KOPT-K1 (cell line): ENCODE results near the gene CENPT.

ENCODE experiments used
- H3K27ac ChIP-seq: fragments of 200-600 bp; sonication (generic); 2 replicates; pipeline ENCODE4 v1.5.1; 2016; ENCODE audit warnings: antibody characterized with exemption, mild to moderate bottlenecking, low read depth, low read length; ENCODE audit not compliant: poor library complexity, severe bottlenecking
- H3K36me3 ChIP-seq: fragments of 200-600 bp; sonication (generic); 2 replicates; pipeline ENCODE4 v1.5.1; 2017; ENCODE audit warnings: antibody characterized with exemption, mild to moderate bottlenecking, low read length, moderate library complexity; ENCODE audit not compliant: insufficient read depth
- H3K9me3 ChIP-seq: fragments of 200-600 bp; sonication (generic); 2 replicates; pipeline ENCODE4 v1.5.1; 2017; ENCODE audit warnings: antibody characterized with exemption, low read length, mild to moderate bottlenecking; ENCODE audit not compliant: insufficient read depth, poor library complexity, severe bottlenecking

CENPT gene, protein sequence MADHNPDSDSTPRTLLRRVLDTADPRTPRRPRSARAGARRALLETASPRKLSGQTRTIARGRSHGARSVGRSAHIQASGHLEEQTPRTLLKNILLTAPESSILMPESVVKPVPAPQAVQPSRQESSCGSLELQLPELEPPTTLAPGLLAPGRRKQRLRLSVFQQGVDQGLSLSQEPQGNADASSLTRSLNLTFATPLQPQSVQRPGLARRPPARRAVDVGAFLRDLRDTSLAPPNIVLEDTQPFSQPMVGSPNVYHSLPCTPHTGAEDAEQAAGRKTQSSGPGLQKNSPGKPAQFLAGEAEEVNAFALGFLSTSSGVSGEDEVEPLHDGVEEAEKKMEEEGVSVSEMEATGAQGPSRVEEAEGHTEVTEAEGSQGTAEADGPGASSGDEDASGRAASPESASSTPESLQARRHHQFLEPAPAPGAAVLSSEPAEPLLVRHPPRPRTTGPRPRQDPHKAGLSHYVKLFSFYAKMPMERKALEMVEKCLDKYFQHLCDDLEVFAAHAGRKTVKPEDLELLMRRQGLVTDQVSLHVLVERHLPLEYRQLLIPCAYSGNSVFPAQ

DNA sequence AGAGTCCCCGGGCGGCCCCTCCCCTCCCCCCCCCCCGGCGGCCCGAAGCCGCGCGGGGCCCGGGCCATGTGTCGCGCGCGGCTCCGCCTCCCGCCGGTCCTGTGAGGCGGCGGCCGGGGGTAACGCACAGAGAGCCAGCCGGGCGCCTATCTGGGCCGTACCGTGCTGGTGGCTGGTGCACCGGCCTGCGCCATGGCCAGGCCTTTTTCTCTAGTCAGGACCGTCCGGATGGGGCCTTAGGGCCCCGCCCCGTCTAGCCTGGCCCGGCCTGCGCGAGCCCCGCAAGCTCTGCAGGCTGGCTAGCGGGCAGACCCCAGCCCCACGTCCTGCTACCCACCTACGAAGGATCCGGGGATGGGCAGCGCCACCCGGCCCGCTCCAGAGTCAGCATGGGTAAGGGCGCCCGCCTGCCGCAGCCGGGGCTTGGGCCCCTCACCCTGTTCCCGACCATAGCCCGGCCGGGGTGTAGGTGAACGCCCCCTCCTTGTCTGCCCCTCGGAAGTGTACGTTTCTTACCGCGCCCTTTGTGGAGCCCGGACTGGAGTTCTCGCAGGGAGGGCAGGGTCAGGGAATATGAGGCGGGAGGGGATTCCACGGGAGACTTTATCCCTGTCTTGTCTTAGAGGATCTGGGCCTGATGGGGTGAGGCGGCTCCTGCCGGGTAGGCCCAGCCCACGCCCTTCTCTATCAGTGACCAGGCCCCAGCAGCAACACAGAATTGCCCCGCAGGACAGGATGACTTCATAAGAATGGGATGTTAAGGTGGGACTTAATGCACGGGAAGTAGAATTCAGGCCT lies at the start of gene CENPT:
Gene CENPT, minus strand, starts transcription at position 630 of the 798 bp plus-strand sequence. CDS start 13,834 bp downstream, outside the sequence.
- peaks cover 37% of the 10 kb centered on the region for H3K36me3 ChIP-seq
- peak within 1 kb of the TSS; percentile 93 for H3K27ac ChIP-seq
- no peaks in the 10 kb centered on the region for H3K9me3 ChIP-seq

DNA sequence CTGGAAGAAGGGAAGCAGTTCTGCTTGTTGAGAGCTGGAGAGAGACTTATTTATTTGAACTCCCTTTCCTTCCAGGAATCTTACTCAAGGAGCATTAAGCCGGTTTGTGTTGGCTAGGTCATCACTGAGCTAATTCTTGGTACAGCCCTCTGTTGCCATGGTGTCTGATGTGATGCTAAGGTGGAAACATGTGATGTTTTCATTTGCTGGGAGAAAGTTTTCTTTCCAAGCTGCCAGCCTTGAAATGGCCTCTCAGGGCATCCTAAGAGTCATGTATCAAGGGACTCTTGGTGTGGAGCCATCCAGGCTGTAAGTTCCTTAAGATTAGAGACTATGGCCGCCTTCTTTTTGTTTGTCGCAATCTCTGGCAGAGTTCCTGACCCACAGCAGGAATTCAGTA lies 49.7 kb upstream of the CENPT start:
- Histone ChIP-seq H3K9me3 (no peaks in the 10 kb centered on the region), H3K36me3 (peaks cover 11% of the 10 kb centered on the region; the same call in 1 of the 2 replicates), H3K27ac (no peak overlapping the region)

DNA sequence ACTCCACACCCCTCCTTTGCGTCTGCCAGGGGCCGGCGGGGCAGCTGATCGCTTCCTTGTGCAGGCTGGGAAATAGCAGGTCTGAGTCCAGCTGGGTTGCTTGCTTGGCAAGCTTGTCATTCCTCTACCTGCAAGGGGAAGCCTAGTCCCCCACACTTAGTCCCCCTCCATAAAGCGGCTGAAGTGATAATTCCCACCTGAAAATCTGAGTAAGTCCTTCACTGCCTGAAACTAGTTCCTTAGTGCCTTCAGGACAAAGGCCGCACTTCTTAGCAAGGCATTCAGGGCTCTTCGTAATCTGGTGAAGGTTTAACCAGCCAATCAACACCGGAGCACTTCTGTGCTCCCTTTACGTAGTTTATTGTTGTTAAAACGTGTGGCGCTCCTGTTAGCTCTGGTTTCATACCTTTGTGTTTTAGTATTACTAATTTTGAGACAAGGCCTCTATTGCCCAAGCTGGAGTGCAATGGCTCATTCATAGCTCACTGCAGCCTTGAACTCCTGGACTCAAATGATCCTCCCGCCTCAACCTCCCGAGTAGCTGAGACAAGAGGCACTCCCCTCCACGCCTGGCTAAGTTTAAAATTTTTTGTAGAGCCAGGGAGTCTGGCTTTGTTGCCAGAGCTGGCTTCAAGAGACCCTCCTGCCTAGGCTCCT lies 46.4 kb upstream of the CENPT start:
- H3K27ac ChIP-seq, result peak overlapping the region; percentile 79
- 0 out of 2 replicates have a peak, but pooled peaks cover 6% of the 10 kb centered on the region for H3K36me3 ChIP-seq
- H3K9me3 ChIP-seq, result no peaks in the 10 kb centered on the region

DNA sequence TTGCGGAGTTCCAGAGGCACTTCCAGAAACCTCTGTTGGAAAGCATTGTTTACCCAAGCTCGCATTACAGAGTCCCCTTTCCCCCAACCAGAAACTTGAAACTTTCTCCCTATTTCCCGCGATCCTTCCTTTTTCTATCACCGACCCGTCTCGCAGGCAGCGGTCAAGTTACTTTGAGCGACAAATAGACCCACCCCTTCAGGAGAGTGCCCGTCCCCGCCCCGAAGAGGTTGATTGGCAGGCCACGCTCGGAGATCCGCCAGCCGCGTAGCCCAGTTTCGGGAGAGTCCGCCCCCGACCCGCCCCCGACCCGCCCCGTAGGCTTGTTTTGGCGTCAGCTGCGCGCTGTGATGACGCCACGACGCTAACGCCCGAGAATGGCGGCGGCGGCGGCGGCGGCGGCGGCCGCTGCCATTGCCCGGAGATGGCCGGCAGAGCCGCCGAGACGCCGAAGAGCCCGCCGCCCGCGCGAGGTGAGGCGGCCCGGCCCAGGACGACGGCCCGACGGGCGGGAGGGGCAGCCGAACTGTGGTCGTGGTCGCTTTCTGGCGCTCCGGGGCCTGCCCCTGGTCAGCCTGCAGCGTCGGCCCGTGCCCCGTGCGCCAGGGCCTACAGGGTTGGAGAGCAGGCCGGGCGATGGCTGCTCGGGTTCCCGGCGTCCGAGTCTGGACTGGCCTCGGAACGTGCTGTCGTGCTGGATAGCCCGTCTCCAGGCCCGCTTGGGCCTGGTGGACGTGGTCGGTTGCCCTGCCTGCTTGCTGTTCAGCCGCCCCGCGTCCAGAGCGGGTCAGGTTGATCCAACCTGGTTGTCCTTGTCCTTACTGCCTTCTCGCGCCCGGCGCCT lies 45.6 kb upstream of the CENPT start, which contains the start of gene PSKH1:
Gene PSKH1, plus strand, starts transcription at position 356 of the 844 bp plus-strand sequence. CDS start 15,496 bp downstream, outside the sequence.
- Histone ChIP-seq H3K9me3 (no peaks in the 10 kb centered on the region), H3K27ac (peak within 1 kb of the TSS; percentile 79), H3K36me3 (0 out of 2 replicates have a peak, but pooled peaks cover 6% of the 10 kb centered on the region)

DNA sequence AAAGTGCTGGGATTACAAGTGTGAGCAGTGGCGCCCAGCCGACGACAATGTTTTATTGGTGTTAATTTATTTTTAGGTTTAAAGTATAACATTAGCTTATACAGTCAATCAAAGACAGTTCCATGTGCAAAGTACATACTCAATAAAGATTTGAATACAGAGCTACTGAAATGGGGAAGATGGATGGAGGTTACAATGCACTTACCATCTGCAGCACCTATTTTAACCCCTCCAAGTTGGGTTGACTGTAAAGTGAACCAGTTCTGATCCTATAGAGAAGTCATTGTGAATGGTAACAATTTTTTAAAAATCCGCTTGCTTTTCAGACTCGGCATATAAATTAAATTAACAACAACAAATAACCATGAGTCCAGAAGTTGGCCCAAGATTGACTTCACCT lies 44.9 kb upstream of the CENPT start:
- no peaks in the 10 kb centered on the region for H3K9me3 ChIP-seq
- H3K36me3 ChIP-seq, result 0 out of 2 replicates have a peak, but pooled peaks cover 2% of the 10 kb centered on the region
- H3K27ac ChIP-seq, result peak overlapping the region; percentile 79

DNA sequence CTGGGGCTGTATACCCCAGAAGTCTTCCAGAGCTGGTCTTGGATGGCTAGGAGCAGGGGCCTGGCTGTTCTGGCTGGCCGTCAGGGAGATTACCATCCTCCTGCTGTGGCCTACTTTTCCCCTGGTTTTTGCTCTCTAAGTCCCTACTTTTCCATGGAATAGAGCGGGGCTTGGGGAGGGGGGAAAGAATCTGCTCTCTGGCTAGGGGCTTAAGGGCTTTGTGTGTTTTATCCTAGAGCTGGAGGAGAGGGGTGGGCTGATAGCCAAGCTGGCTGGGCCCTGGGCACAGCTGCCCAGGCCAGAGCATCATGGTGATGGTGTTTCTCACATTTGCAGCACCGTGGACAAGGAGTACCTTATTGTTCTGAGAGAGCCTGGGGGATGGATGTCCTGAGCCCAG lies 40.8 kb upstream of the CENPT start:
- Histone ChIP-seq H3K36me3 (peaks cover 38% of the 10 kb centered on the region), H3K27ac (no peak overlapping the region), H3K9me3 (no peaks in the 10 kb centered on the region)

DNA sequence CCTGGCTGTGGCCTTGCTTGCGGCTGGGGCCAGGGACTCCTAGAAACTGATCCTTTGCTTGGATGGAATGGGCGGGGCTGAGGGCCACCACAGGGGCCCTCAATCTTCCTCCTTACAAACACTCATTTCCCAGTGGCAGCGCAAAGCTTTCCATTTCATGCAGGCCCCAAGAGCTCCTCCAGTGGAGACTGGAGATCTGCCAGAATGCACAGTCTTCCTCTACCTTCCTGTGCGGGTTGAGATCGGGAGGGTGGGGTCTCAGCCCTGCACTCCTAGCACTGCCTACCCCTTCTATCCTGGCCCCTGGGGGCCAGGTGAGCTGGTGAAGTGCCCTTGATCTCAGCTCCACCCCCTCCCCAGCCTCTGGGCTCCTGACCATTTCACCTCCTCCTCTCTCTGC lies 38.9 kb upstream of the CENPT start:
- no peaks in the 10 kb centered on the region for H3K9me3 ChIP-seq
- peaks cover 57% of the 10 kb centered on the region for H3K36me3 ChIP-seq
- no peak overlapping the region for H3K27ac ChIP-seq

DNA sequence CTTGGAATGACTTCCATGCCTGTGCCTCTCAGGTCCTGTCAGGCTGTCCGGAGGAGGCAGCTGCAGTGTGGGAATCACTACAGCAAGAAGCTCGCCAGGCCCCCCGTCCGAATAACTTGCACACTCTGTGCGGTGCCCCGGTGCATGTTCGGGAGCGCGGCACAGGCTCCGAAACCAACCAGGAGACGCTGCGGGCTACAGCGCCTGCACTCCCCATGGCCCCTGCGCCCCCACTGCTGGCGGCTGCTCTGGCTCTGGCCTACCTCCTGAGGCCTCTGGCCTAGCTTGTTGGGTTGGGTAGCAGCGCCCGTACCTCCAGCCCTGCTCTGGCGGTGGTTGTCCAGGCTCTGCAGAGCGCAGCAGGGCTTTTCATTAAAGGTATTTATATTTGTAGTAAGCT lies 38.5 kb upstream of the CENPT start:
- H3K36me3 ChIP-seq, result peaks cover 62% of the 10 kb centered on the region
- H3K27ac ChIP-seq, result no peak overlapping the region

DNA sequence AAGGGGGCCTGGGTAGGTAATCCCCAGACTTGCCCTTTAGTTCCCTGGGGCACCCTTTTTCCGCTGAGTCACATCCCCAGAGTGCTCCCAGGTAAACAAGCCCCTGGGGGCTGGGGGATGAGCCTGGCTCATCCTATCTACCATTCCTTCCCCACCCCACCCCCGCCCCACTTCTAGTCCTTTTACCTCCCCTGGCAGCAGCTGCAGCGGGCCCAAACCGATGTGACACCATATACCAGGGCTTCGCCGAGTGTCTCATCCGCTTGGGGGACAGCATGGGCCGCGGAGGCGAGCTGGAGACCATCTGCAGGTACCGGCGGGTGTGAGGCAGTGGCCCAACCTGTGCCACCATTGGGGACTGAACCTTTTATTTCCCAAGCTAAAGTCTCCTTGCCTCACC lies 38.1 kb upstream of the CENPT start:
- Histone ChIP-seq H3K27ac (no peak overlapping the region), H3K9me3 (no peaks in the 10 kb centered on the region), H3K36me3 (peaks cover 66% of the 10 kb centered on the region)

More for the DNA sequence above, 38.5 kb upstream of the CENPT start:
- H3K9me3 ChIP-seq, result no peaks in the 10 kb centered on the region

DNA sequence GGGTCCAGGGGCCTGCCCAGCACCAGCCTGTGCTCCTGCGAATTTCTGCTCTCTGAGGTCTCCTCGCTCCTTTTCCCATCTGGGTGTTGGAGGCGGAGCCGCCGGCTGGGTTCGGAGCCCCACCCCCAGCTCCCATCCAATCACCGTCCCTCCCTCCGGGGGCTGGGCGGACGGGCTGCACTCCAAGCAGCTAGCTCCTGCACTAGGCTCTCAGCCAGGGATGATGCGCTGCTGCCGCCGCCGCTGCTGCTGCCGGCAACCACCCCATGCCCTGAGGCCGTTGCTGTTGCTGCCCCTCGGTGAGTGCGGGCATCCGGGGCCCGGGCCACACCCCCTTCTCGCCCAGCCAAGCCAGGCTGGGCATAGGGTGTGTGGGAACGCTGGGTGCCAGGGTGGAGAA lies 37.2 kb upstream of the CENPT start, which contains the start of gene NRN1L:
Gene NRN1L, plus strand, starts transcription at position 202 of the 400 bp plus-strand sequence. Its CDS starts 19 bp downstream, at position 221.
- no peak within 1 kb of the TSS for H3K27ac ChIP-seq

DNA sequence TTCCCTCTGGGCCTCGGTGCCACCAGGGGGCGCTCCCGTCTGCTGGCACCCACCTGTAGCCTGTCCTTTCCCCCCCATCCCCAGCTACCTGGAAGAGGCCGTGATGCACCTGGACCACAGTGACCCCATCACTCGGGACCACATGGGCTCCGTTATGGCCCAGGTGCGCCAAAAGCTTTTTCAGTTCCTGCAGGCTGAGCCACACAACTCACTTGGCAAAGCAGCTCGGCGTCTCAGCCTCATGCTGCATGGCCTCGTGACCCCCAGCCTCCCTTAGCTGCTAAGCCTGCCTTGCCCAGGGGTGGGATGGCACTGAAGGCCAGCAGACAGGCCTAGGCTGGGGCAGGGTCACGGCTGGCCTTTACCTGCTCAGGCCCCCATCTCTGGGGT lies 36.4 kb upstream of the CENPT start:
- Histone ChIP-seq H3K27ac (no peak overlapping the region), H3K9me3 (no peaks in the 10 kb centered on the region), H3K36me3 (peaks cover 83% of the 10 kb centered on the region)

More for the DNA sequence above, 37.2 kb upstream of the CENPT start, which contains the start of gene NRN1L:
- peaks cover 74% of the 10 kb centered on the region for H3K36me3 ChIP-seq
- H3K9me3 ChIP-seq, result no peaks in the 10 kb centered on the region

DNA sequence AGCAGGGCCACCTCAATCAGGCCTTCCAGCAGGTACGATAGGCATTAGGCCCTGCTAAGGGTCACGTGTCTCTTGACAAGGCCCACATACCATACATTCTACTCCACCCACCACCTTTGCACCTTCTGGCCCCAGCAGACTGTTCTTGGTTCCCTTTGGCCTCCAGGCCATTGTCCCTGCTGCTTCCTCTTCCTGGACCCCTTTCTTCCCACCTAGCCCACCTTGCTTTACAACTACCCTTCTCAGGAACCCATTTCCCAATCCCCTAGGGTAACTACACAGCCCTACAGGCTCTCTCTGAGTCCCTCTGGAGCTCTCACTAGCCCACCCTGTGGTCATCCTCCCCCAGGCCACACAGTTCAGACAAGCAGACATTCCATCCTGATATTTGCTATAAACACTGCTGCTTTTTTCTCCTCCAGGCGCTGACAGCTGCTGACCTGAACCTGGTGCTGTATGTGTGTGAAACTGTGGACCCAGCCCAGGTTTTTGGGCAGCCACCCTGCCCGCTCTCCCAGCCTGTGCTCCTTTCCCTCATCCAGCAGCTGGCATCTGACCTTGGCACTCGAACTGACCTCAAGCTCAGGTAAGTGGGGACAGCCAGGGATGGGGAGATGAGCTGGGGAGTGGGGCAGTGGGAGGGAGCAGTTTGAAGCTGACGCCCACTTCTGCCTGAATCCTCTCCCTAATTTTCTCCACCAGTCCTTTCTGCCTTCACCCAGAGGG lies 35.8 kb upstream of the CENPT start:
- Histone ChIP-seq H3K36me3 (peaks cover 88% of the 10 kb centered on the region), H3K9me3 (no peaks in the 10 kb centered on the region), H3K27ac (no peak overlapping the region)

DNA sequence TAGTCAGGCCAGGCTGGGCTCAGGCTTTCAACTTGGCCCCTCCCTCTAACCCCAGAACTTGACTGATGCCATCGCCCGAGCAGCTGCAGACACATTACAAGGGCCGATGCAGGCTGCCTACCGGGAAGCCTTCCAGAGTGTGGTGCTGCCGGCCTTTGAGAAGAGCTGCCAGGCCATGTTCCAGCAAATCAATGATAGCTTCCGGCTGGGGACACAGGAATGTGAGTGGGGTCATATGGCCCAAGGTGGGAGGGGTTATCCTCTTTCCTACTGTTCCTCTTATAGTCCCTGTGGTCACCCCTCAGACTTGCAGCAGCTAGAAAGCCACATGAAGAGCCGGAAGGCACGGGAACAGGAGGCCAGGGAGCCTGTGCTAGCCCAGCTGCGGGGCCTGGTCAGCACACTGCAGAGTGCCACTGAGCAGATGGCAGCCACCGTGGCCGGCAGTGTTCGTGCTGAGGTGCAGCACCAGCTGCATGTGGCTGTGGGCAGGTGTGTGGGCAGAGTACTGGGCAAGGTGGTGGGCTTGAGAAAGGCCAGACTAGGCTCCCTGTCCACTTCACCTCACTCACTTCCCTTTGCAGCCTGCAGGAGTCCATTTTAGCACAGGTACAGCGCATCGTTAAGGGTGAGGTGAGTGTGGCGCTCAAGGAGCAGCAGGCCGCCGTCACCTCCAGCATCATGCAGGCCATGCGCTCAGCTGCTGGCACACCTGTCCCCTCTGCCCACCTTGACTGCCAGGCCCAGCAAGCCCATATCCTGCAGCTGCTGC lies 35.1 kb upstream of the CENPT start:
- peaks cover 96% of the 10 kb centered on the region for H3K36me3 ChIP-seq
- H3K27ac ChIP-seq, result no peak overlapping the region
- no peaks in the 10 kb centered on the region for H3K9me3 ChIP-seq
